ENCODE results near the gene DMAC2. TPM values are rescaled to one million over a fixed set of nuclear protein-coding genes. Genes with fewer than 3 reads are reported as not detected.

The DMAC2 gene
- total and polyA plus RNA-seq, 2 of the 13 experiments (the other 11 are each of a cell fraction or from before 2014, with no cell fraction given), result 39.0 to 66.0 TPM

DNA sequence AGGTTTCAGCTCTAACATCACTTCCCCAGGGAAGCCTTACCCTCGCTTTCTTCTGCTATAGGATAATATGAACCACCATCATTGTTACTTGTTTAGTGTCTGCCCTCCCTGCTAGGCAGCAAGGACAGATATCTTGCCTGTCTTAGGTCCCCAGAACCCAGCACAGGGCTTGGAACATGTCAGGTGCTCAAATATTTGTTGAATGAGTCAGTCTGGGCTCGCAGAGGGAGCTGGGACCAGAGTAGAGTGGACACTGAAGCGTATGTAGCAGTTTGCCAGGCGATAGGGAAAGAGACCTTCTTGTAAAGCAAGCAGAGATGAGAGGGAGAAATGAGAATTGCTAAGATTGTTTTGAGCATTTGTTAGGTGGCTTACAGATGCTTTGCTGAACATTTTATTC is 30.4 kb downstream of the DMAC2 start (continued):
- TF ChIP-seq, protein P1, sequence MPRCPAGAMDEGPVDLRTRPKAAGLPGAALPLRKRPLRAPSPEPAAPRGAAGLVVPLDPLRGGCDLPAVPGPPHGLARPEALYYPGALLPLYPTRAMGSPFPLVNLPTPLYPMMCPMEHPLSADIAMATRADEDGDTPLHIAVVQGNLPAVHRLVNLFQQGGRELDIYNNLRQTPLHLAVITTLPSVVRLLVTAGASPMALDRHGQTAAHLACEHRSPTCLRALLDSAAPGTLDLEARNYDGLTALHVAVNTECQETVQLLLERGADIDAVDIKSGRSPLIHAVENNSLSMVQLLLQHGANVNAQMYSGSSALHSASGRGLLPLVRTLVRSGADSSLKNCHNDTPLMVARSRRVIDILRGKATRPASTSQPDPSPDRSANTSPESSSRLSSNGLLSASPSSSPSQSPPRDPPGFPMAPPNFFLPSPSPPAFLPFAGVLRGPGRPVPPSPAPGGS (CRISPR knock-in tag; IDR thresholded peaks at IDR 0.05), result no peak
- TF ChIP-seq SP2 (CRISPR knock-in tag; IDR thresholded peaks at IDR 0.05) (no peak), ZNF333 (CRISPR knock-in tag; IDR thresholded peaks at IDR 0.05; ENCODE audit: borderline replicate concordance) (no peak), ATM (IDR thresholded peaks at IDR 0.05; ENCODE audit: borderline replicate concordance) (no peak), GATA4 (IDR thresholded peaks at IDR 0.05; ENCODE audit: borderline replicate concordance, low read depth) (no peak), ZNF335 (CRISPR knock-in tag; IDR thresholded peaks at IDR 0.05) (peak; percentile 94), ZNF766 (CRISPR knock-in tag; IDR thresholded peaks at IDR 0.05; ENCODE audit: borderline replicate concordance) (no peak), KLF9 (CRISPR knock-in tag; IDR thresholded peaks at IDR 0.05; ENCODE audit: low read depth) (no peak), NFIB (CRISPR knock-in tag; IDR thresholded peaks at IDR 0.05; ENCODE audit: borderline replicate concordance) (no peak), HDAC1 (CRISPR knock-in tag; IDR thresholded peaks at IDR 0.05) (0 out of 2 replicates have a peak, but pooled peaks have one; percentile 56), ZNF746 (CRISPR knock-in tag; IDR thresholded peaks at IDR 0.05) (no peak), MED8 (CRISPR knock-in tag; IDR thresholded peaks at IDR 0.05; ENCODE audit: insufficient replicate concordance) (no peak)
- TF ChIP-seq, protein P2, sequence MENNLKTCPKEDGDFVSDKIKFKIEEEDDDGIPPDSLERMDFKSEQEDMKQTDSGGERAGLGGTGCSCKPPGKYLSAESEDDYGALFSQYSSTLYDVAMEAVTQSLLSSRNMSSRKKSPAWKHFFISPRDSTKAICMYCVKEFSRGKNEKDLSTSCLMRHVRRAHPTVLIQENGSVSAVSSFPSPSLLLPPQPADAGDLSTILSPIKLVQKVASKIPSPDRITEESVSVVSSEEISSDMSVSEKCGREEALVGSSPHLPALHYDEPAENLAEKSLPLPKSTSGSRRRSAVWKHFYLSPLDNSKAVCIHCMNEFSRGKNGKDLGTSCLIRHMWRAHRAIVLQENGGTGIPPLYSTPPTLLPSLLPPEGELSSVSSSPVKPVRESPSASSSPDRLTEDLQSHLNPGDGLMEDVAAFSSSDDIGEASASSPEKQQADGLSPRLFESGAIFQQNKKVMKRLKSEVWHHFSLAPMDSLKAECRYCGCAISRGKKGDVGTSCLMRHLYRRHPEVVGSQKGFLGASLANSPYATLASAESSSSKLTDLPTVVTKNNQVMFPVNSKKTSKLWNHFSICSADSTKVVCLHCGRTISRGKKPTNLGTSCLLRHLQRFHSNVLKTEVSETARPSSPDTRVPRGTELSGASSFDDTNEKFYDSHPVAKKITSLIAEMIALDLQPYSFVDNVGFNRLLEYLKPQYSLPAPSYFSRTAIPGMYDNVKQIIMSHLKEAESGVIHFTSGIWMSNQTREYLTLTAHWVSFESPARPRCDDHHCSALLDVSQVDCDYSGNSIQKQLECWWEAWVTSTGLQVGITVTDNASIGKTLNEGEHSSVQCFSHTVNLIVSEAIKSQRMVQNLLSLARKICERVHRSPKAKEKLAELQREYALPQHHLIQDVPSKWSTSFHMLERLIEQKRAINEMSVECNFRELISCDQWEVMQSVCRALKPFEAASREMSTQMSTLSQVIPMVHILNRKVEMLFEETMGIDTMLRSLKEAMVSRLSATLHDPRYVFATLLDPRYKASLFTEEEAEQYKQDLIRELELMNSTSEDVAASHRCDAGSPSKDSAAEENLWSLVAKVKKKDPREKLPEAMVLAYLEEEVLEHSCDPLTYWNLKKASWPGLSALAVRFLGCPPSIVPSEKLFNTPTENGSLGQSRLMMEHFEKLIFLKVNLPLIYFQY (CRISPR knock-in tag; IDR thresholded peaks at IDR 0.05; ENCODE audit: borderline replicate concordance), result peak; percentile 48; the same call in 1 of the 2 replicates
- TF ChIP-seq, protein P3, sequence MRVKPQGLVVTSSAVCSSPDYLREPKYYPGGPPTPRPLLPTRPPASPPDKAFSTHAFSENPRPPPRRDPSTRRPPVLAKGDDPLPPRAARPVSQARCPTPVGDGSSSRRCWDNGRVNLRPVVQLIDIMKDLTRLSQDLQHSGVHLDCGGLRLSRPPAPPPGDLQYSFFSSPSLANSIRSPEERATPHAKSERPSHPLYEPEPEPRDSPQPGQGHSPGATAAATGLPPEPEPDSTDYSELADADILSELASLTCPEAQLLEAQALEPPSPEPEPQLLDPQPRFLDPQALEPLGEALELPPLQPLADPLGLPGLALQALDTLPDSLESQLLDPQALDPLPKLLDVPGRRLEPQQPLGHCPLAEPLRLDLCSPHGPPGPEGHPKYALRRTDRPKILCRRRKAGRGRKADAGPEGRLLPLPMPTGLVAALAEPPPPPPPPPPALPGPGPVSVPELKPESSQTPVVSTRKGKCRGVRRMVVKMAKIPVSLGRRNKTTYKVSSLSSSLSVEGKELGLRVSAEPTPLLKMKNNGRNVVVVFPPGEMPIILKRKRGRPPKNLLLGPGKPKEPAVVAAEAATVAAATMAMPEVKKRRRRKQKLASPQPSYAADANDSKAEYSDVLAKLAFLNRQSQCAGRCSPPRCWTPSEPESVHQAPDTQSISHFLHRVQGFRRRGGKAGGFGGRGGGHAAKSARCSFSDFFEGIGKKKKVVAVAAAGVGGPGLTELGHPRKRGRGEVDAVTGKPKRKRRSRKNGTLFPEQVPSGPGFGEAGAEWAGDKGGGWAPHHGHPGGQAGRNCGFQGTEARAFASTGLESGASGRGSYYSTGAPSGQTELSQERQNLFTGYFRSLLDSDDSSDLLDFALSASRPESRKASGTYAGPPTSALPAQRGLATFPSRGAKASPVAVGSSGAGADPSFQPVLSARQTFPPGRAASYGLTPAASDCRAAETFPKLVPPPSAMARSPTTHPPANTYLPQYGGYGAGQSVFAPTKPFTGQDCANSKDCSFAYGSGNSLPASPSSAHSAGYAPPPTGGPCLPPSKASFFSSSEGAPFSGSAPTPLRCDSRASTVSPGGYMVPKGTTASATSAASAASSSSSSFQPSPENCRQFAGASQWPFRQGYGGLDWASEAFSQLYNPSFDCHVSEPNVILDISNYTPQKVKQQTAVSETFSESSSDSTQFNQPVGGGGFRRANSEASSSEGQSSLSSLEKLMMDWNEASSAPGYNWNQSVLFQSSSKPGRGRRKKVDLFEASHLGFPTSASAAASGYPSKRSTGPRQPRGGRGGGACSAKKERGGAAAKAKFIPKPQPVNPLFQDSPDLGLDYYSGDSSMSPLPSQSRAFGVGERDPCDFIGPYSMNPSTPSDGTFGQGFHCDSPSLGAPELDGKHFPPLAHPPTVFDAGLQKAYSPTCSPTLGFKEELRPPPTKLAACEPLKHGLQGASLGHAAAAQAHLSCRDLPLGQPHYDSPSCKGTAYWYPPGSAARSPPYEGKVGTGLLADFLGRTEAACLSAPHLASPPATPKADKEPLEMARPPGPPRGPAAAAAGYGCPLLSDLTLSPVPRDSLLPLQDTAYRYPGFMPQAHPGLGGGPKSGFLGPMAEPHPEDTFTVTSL (CRISPR knock-in tag; IDR thresholded peaks at IDR 0.05; ENCODE audit: borderline replicate concordance), result peak; percentile 24; the same call in 1 of the 2 replicates
- TF ChIP-seq, protein P4, sequence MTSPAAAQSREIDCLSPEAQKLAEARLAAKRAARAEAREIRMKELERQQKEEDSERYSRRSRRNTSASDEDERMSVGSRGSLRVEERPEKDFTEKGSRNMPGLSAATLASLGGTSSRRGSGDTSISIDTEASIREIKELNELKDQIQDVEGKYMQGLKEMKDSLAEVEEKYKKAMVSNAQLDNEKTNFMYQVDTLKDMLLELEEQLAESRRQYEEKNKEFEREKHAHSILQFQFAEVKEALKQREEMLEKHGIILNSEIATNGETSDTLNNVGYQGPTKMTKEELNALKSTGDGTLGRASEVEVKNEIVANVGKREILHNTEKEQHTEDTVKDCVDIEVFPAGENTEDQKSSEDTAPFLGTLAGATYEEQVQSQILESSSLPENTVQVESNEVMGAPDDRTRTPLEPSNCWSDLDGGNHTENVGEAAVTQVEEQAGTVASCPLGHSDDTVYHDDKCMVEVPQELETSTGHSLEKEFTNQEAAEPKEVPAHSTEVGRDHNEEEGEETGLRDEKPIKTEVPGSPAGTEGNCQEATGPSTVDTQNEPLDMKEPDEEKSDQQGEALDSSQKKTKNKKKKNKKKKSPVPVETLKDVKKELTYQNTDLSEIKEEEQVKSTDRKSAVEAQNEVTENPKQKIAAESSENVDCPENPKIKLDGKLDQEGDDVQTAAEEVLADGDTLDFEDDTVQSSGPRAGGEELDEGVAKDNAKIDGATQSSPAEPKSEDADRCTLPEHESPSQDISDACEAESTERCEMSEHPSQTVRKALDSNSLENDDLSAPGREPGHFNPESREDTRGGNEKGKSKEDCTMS (CRISPR knock-in tag; conservative IDR thresholded peaks at IDR 0.05), result no peak

Data from HepG2 (cell line).